Brain microvascular endothelial cell (primary cell): ENCODE measurements around the gene PDE4D.

Experiments
- DNase-seq: peaks from one replicate; pipeline ENCODE4 v3.0.0-alpha.2; 2020
- H3K27ac ChIP-seq: fragments of 250-450 bp; sonication (Bioruptor Pico); 2 replicates; pipeline ENCODE4 v1.5.1; 2020; ENCODE audit warnings: mild to moderate bottlenecking, moderate library complexity
- H3K27me3 ChIP-seq: fragments of 250-450 bp; sonication (Bioruptor Pico); replicated peaks from 2 replicates; pipeline ENCODE4 v1.5.1; 2020; ENCODE audit warnings: mild to moderate bottlenecking
- H3K36me3 ChIP-seq: fragments of 250-450 bp; sonication (Bioruptor Pico); replicated peaks from 2 replicates; pipeline ENCODE4 v1.5.1; 2020; ENCODE audit warnings: mild to moderate bottlenecking
- H3K4me3 ChIP-seq: 2 replicates; pipeline ENCODE4 v1.5.1; 2011; ENCODE audit warnings: low read depth, mild to moderate bottlenecking, control low read depth, low read length, moderate library complexity
- CTCF ChIP-seq: IDR thresholded peaks from 2 replicates; pipeline ENCODE4 v1.5.1; 2011; ENCODE audit warnings: low read depth, mild to moderate bottlenecking, moderate library complexity, low read length, control low read depth, inconsistent platforms; ENCODE audit errors: missing control alignments
- in situ Hi-C: cut with HindIII; loops from 2 replicates; pipeline ENCODE4 v1.10.0; 2017; ENCODE audit warnings: low sequenced_read_pairs, low pct_ligation_motif_present

Gene PDE4D

GRCh38 chr5:59587489-59588337 is 305.8 kb downstream of the PDE4D start:
- peak; percentile 74 for DNase-seq
- Histone ChIP-seq H3K4me3 (peak overlapping the region; percentile 18), H3K27me3 (no peaks in the 10 kb centered on the region), H3K36me3 (no peaks in the 10 kb centered on the region), H3K27ac (no peak overlapping the region)
- in situ Hi-C loops: no loop called here
- peak; percentile 65 for TF ChIP-seq CTCF

- H3K27me3 ChIP-seq: no peaks in the 10 kb centered on the region
- H3K36me3 ChIP-seq: no peaks in the 10 kb centered on the region
- TF ChIP-seq CTCF: no peak
- DNase-seq: no peak
- no peak overlapping the region for H3K27ac ChIP-seq
- in situ Hi-C loops: no loop called here
- H3K4me3 ChIP-seq: no peak overlapping the region
Observed at GRCh38 chr5:59586841-59587240, 306.7 kb downstream of the PDE4D start.

GRCh38 chr5:59584858-59585846 is 308.4 kb downstream of the PDE4D start:
- no peak for TF ChIP-seq CTCF
- no peaks in the 10 kb centered on the region for H3K27me3 ChIP-seq
- no peaks in the 10 kb centered on the region for H3K36me3 ChIP-seq
- in situ Hi-C loops: no loop called here
- no peak overlapping the region for H3K27ac ChIP-seq
- H3K4me3 ChIP-seq: no peak overlapping the region
- no peak for DNase-seq

GRCh38 chr5:59583810-59584562 is 309.5 kb downstream of the PDE4D start:
- DNase-seq: no peak
- no peaks in the 10 kb centered on the region for H3K36me3 ChIP-seq
- no peak overlapping the region for H3K27ac ChIP-seq
- no peak for TF ChIP-seq CTCF
- in situ Hi-C loops: no loop called here
- H3K4me3 ChIP-seq: no peak overlapping the region
- no peaks in the 10 kb centered on the region for H3K27me3 ChIP-seq

GRCh38 chr5:59583151-59583809 is 310.2 kb downstream of the PDE4D start:
- Histone ChIP-seq H3K27me3 (no peaks in the 10 kb centered on the region), H3K36me3 (no peaks in the 10 kb centered on the region), H3K27ac (no peak overlapping the region), H3K4me3 (no peak overlapping the region)
- TF ChIP-seq CTCF: no peak
- in situ Hi-C loops: no loop called here
- no peak for DNase-seq
